ENCODE measurements around the gene LYRM4. TPM values are rescaled to one million over a fixed set of nuclear protein-coding genes. Genes with fewer than 3 reads are reported as not detected.

The LYRM4 gene
- total RNA-seq, 1 experiment from 2014 or later = 44.3 TPM

DNA sequence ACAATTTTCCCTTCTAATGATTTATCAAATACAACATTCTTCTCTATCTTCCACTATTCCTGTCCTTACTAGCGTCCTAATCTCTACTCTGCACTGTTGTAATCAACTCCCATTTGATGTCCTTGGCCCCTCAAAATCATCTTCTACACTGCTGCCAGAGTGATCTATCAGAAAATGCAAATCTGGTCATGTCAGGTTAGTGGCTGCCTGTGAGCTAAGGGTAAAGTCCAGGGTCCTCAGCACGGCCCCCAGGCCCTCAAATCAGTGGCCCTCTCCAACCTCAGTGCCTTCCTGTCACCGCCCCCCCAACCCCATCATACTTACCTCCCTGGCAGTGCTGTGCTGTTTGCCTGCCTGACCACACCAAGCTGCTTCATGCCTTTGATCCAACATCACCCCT lies 3.8 kb downstream of the LYRM4 start:
- TF ChIP-seq, protein P1, sequence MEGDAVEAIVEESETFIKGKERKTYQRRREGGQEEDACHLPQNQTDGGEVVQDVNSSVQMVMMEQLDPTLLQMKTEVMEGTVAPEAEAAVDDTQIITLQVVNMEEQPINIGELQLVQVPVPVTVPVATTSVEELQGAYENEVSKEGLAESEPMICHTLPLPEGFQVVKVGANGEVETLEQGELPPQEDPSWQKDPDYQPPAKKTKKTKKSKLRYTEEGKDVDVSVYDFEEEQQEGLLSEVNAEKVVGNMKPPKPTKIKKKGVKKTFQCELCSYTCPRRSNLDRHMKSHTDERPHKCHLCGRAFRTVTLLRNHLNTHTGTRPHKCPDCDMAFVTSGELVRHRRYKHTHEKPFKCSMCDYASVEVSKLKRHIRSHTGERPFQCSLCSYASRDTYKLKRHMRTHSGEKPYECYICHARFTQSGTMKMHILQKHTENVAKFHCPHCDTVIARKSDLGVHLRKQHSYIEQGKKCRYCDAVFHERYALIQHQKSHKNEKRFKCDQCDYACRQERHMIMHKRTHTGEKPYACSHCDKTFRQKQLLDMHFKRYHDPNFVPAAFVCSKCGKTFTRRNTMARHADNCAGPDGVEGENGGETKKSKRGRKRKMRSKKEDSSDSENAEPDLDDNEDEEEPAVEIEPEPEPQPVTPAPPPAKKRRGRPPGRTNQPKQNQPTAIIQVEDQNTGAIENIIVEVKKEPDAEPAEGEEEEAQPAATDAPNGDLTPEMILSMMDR (conservative IDR thresholded peaks at IDR 0.05) = no peak
- Histone ChIP-seq H3K79me2 (ENCODE audit: insufficient read depth, low read length) (no peaks in the 10 kb centered on the region; the same call in 1 of the 2 replicates), H2BK120ac (ENCODE audit: low read depth, low read length, poor library complexity, severe bottlenecking) (no peak overlapping the region), H2BK12ac (ENCODE audit: insufficient read length, low read depth, low read length) (no peak overlapping the region), H2BK5ac (ENCODE audit: insufficient read length, low read length) (no peak overlapping the region), H3K4ac (ENCODE audit: low read depth, low read length) (no peak overlapping the region), H3K79me1 (ENCODE audit: insufficient read depth, low read depth, low read length, poor library complexity, severe bottlenecking) (peaks cover 7% of the 10 kb centered on the region), H2AFZ (ENCODE audit: low read length) (no peak overlapping the region), H3K4me2 (ENCODE audit: insufficient read depth, insufficient read length, low read length) (no peak overlapping the region), H4K20me1 (ENCODE audit: control insufficient read depth, insufficient read depth, insufficient read length) (no peaks in the 10 kb centered on the region), H4K5ac (ENCODE audit: insufficient read length, low read depth, low read length) (no peak overlapping the region), H3K18ac (ENCODE audit: insufficient read length, low read depth, low read length) (no peak overlapping the region), H4K8ac (replicated peaks; ENCODE audit: insufficient read length, low read depth, low read length) (no peak overlapping the region), H3K9ac (ENCODE audit: extremely low read depth, insufficient read length, low read length) (no peak overlapping the region), H3T11ph (ENCODE audit: low read length) (no peak overlapping the region), H2AK5ac (ENCODE audit: insufficient read length, low read length) (no peak overlapping the region), H2BK15ac (ENCODE audit: low read depth, low read length) (no peak overlapping the region), H3K56ac (ENCODE audit: insufficient read length, low read depth, low read length) (no peak overlapping the region), H4K91ac (ENCODE audit: insufficient read length, low read depth, low read length) (no peak overlapping the region), H3K4me1 (ENCODE audit: insufficient read depth, low read length) (no peaks in the 10 kb centered on the region), H3K23me2 (ENCODE audit: insufficient read length, low read depth, low read length, poor library complexity, severe bottlenecking) (peaks cover 2% of the 10 kb centered on the region), H2BK20ac (ENCODE audit: low read depth, low read length, poor library complexity, severe bottlenecking) (no peak overlapping the region), H3K27me3 (ENCODE audit: insufficient read depth, low read length) (no peaks in the 10 kb centered on the region), H3K14ac (ENCODE audit: insufficient read depth, low read length) (no peak overlapping the region), H3K27ac (ENCODE audit: insufficient read length, low read depth, low read length) (no peak overlapping the region), H3K9me3 (ENCODE audit: control insufficient read depth, low read depth, low read length) (no peaks in the 10 kb centered on the region), H3K23ac (ENCODE audit: insufficient read length, low read depth, low read length) (no peak overlapping the region)
- Mint-ChIP-seq H3K9me3 (peaks cover 4% of the 10 kb centered on the region in 2 experiments; a peak in 2 of 5 replicates), H3K4me1 (peaks cover 8 to 10% of the 10 kb centered on the region in 2 experiments), H3K36me3 (ENCODE audit: insufficient read depth in 1 of 3, low read depth in 3 of 3) (peaks cover 31 to 38% (median 34%) of the 10 kb centered on the region in 3 experiments; a peak in 6 of 7 replicates), H3K4me3 (no peak overlapping the region), H3K27me3 (ENCODE audit: low read depth) (no peaks in the 10 kb centered on the region), H3K27ac (no peak overlapping the region)
- DNase-seq = no peak
- 100% methylated on average over 1 of the region's 3 CpGs for WGBS (ENCODE audit: extremely low coverage, insufficient read length, low lambda C conversion rate)

All from H9 (cell line).